Heart right ventricle (tissue), 16 donors: ENCODE results near the gene SH3TC2. TPM values are rescaled to one million over a fixed set of nuclear protein-coding genes. Genes with fewer than 3 reads are reported as not detected.
A peak's percentile ranks its signal among the peaks of the same experiment; 100 is the strongest.

Experiments
- ATAC-seq, 8 donors: fragments of 200-7000 bp; cut with Tn5 transposase; one replicate each; pipeline ENCODE4 v1.9.1; 2020; ENCODE audit warnings: mild to moderate bottlenecking in 8 of 8, moderate library complexity in 8 of 8, moderate number of reproducible peaks in 1 of 8
- DNase-seq, 2 donors: peaks; one replicate each; pipeline ENCODE4 v3.0.0-alpha.2; 2020
- H3K27ac ChIP-seq, 10 donors: fragments of 200-600 bp; sonication (generic) in 2 of 10; one replicate each; pipeline versions ENCODE4 v1.5.0 to v1.8.0; 2020 to 2022; ENCODE audit warnings: mild to moderate bottlenecking in 3 of 10
- H3K27me3 ChIP-seq, 7 donors: fragments of 200-600 bp; one replicate each; pipeline ENCODE4 v1.8.0; 2021 to 2022; ENCODE audit warnings: mild to moderate bottlenecking in 2 of 7
- H3K36me3 ChIP-seq, 9 donors: fragments of 200-600 bp; sonication (generic) in 1 of 9; one replicate each; pipeline versions ENCODE4 v1.5.0 to v1.8.0; 2020 to 2022; ENCODE audit warnings: mild to moderate bottlenecking in 2 of 9
- H3K4me1 ChIP-seq, 9 donors: fragments of 200-600 bp; sonication (generic) in 1 of 9; one replicate each; pipeline versions ENCODE4 v1.5.0 to v1.8.0; 2020 to 2022; ENCODE audit warnings: mild to moderate bottlenecking in 4 of 9
- H3K4me3 ChIP-seq, 10 donors: fragments of 200-600 bp; sonication (generic) in 2 of 10; one replicate each; pipeline versions ENCODE4 v1.5.0 to v1.8.0; 2020 to 2022; ENCODE audit warnings: mild to moderate bottlenecking in 7 of 10, moderate library complexity in 2 of 10
- H3K9me3 ChIP-seq, 11 donors: fragments of 200-600 bp in 10 of 11; sonication (generic) in 2 of 11; one replicate each; pipeline versions ENCODE4 v1.5.0 to v1.8.0; 2013 to 2022; ENCODE audit warnings: mild to moderate bottlenecking in 2 of 11, control low read depth in 1 of 11, moderate library complexity in 1 of 11
- WGBS, 2 donors: extraction: QIAGEN DNeasy Blood & Tissue Kit; methylation state at CpG; one replicate each; pipeline ENCODE4 v1.1.7; 2013; ENCODE audit warnings: inconsistent platforms in 1 of 2; 5-methylcytosine and 5-hydroxymethylcytosine counted together
- intact Hi-C, 10 donors: fragments of 100-400 bp; cut with DNase I; formaldehyde crosslinking; loops; one replicate each; pipeline versions ENCODE4 v1.11.1 to v1.14.2; 2022
- polyA plus RNA-seq, 2 donors: library from polyadenylated mRNA; stranded (reverse); fragments of 200-250 nt; gene quantifications; one replicate each; pipeline ENCODE4 v1.2.3, GENCODE V29; 2013
- total RNA-seq, 10 donors: library from RNA; stranded (reverse); fragmentation: NEBNext Ultra II Directional in 3 of 10; extraction: Animal tissue kit (Norgen Biotek cat#: 25700) in 3 of 10; gene quantifications; one replicate each; pipeline versions ENCODE4 v1.2.1 to v1.2.4, GENCODE V29; 2021 to 2023
- TF ChIP-seq, protein P1 (sequence below), 9 donors: fragments of 200-600 bp; sonication (generic) in 2 of 9; IDR thresholded peaks; one replicate each; pipeline versions ENCODE4 v1.5.0 to v1.8.0; 2021 to 2022; ENCODE audit warnings: antibody characterized with exemption in 9 of 9, mild to moderate bottlenecking in 5 of 9, moderate library complexity in 1 of 9
- donor health status: Arrhythmogenic right ventricular cardiomyopathy.
- donor health status: ischemic (EF 13 %, LVEDD 7.1; RV severe dilation, severe dysfunction).
- donor health status: healthy with polysubstance abuse.
- donor health status: DM: no; HTN: yes; CAD: no.
- donor health status: DM: no; HTN: no; CAD: no.
- donor health status: ischemic (EF 25% LVEDD 6.9; RV normal size, moderate dysfunction).
- donor health status: ischemic (EF 25% LVEDD 5.7; RV mildly dilated, moderate dysfunction).
- donor health status: healthy.
- donor health status: DM: yes; HTN: yes; CAD: no.
- donor health status: Ischemic cardiomyopathy.
- donor health status: ischemic (EF 35%, LVEDD 5.7; RV mildly dilated, moderate dysfunction).
- donor health status: nonischemic (EF 11% LVEDD 7.7; RV severe dilation, severe dysfunction).
- donor health status: DM: yes; HTN: yes; CAD: no.
- donor health status: PGD.
- donor health status: ischemic (EF 29% LVEDD 5.4; RV normal size, mild dysfunction).
- donor health status: nonischemic (EF 23%, LVEDD 6.1; RV moderate dilation, normal function).

The SH3TC2 gene
- total and polyA plus RNA-seq, 12 donors, result 0.91 to 13.1 (median 6.9) TPM

DNA sequence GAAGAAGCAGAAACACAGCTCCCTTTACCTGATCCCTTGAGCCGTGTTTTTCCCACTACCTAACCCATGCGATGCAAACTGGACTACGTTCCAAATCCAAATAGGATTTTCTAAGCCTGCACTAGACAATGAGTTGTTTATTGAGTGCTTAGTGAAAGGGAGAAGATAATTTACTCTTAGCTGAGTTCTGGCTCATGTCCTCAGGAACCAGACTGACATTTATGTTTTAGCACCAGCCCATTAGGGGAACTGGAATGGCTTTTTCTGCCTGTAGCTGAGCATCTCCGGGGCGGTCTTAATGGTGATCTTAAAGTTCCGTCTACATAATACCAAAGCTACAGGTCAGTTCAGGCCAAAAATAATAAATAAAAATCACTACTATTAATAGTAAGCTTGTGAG lies 81.5 kb downstream of the SH3TC2 start:
- DNase-seq (no peak), ATAC-seq (peak in 1 of 8 donors; percentile 29)
- no peak overlapping the region for H3K27ac ChIP-seq
- H3K9me3 ChIP-seq, result peaks cover 0 to 11% (median 0%) of the 10 kb centered on the region in 11 donors
- TF ChIP-seq, protein P1, sequence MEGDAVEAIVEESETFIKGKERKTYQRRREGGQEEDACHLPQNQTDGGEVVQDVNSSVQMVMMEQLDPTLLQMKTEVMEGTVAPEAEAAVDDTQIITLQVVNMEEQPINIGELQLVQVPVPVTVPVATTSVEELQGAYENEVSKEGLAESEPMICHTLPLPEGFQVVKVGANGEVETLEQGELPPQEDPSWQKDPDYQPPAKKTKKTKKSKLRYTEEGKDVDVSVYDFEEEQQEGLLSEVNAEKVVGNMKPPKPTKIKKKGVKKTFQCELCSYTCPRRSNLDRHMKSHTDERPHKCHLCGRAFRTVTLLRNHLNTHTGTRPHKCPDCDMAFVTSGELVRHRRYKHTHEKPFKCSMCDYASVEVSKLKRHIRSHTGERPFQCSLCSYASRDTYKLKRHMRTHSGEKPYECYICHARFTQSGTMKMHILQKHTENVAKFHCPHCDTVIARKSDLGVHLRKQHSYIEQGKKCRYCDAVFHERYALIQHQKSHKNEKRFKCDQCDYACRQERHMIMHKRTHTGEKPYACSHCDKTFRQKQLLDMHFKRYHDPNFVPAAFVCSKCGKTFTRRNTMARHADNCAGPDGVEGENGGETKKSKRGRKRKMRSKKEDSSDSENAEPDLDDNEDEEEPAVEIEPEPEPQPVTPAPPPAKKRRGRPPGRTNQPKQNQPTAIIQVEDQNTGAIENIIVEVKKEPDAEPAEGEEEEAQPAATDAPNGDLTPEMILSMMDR (IDR thresholded peaks at IDR 0.05), result no peak
- no peaks in the 10 kb centered on the region for H3K36me3 ChIP-seq
- intact Hi-C loops, result no loop called here
- no peaks in the 10 kb centered on the region for H3K27me3 ChIP-seq
- H3K4me3 ChIP-seq, result no peak overlapping the region
- 39 to 45% methylated on average over 6 of the region's 6 CpGs for WGBS, 2 donors
- H3K4me1 ChIP-seq, result peaks cover 0 to 15% (median 5%) of the 10 kb centered on the region in 9 donors

DNA sequence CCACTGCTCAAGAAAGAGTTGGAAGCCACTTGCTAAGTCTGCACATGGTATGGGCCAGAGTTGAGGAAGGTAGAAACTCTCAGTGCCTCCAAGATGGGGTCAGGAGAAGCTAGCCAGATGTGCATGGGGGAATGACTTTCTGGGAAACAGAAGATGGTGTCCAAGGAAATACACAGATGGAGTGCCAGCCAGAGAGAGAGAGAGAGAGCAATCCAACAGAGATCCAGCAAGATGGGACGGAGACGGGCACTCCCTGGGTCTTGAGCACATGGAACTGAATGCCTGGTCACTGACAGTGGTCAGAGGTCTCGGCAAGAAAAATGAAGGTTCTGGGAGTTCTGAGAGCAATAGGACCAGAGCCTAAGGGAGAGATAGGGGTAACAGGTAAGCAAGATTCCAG lies 82.1 kb downstream of the SH3TC2 start:
- TF ChIP-seq, protein P1 (IDR thresholded peaks at IDR 0.05), result no peak
- DNase-seq (no peak), ATAC-seq (no peak)
- intact Hi-C loops, result no loop called here
- H3K27ac ChIP-seq, result no peak overlapping the region
- WGBS, 2 donors, result 97 to 99% methylated on average over 3 of the region's 3 CpGs
- H3K4me1 ChIP-seq, result peaks cover 0 to 15% (median 5%) of the 10 kb centered on the region in 9 donors
- no peak overlapping the region for H3K4me3 ChIP-seq
- no peaks in the 10 kb centered on the region for H3K27me3 ChIP-seq
- H3K9me3 ChIP-seq, result peaks cover 0 to 11% (median 0%) of the 10 kb centered on the region in 11 donors
- H3K36me3 ChIP-seq, result no peaks in the 10 kb centered on the region

DNA sequence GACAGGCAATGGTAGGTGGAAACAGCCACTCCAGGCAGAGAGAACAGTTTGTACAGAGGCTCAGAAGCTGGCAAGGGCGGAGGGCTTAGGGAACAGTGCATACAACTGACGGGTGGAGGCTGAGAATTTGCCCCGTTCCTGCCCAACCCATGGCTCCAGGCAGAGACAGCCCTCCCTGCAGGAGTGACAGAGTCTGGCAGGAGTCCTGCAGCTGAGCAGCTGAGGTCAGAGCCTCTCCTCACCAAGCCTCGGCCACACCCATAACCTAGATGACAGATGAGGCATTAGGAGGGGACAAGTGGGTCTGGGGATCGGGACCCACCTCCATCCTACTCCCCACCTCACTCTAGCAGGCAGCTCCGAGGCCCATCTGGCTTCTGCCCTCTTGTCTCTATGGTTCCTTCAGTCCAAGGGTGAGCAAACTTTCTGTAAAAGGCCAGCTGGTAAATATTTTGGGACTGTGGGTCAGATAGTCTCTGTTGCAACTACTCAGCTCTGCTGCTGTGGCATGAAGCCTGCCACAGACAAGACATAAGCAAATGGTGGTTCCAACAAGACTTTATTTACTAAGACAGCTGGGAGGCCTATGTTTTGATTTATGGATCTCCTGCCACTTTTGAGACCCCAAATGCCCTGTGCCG lies 83.7 kb downstream of the SH3TC2 start:
- Histone ChIP-seq H3K36me3 (no peaks in the 10 kb centered on the region), H3K27me3 (no peaks in the 10 kb centered on the region), H3K4me1 (peaks cover 0 to 21% (median 5%) of the 10 kb centered on the region in 9 donors), H3K9me3 (peaks cover 0 to 6% (median 0%) of the 10 kb centered on the region in 11 donors), H3K27ac (peak overlapping the region in 2 of 10 donors; percentile 15 to 44), H3K4me3 (no peak overlapping the region)
- WGBS, 2 donors, result 65 to 67% methylated on average over 7 of the region's 7 CpGs
- intact Hi-C loops, result no loop called here
- ATAC-seq, result peak; percentile 34 to 95 (median 64)
- DNase-seq, result peak in 1 of 2 donors; percentile 45
- TF ChIP-seq, protein P1 (IDR thresholded peaks at IDR 0.05), result no peak

DNA sequence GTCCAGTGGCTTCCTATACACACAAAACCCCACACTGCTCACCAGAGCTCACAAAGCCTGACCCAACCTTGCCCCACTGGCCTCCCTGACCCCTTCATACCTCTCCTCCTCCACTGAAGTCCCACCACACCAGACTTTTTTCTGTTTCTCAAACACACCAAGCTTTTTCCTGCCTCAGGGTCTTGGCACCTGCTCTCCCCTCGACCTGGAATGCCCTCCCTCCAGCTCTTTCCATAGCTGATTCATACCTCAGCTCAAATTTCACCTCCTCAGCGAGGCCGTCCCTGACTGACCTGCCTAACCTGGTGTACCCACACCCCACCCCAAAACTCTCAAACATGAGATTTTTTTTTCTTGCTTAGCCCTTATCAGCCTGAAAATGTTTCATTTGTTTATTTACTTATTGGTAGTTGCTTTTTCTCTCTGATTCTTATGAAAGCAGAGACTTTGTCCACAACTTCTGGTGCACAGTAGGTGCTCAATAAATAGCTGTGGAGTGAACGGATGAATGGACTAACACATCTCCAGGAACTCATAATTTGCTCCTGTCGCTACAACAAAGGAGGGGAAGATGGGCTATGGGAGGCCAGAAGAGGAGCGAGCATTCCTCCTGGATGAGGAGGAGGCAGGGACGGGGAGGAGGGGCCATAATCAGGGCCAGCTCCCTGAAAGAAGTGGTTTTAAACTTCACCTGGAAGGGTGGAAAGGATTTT lies 84.3 kb downstream of the SH3TC2 start:
- Histone ChIP-seq H3K4me1 (peaks cover 0 to 26% (median 5%) of the 10 kb centered on the region in 9 donors), H3K36me3 (no peaks in the 10 kb centered on the region), H3K9me3 (no peaks in the 10 kb centered on the region), H3K27me3 (no peaks in the 10 kb centered on the region), H3K27ac (peak overlapping the region in 2 of 10 donors; percentile 15 to 44), H3K4me3 (no peak overlapping the region)
- DNase-seq (no peak), ATAC-seq (peak in 2 of 8 donors; percentile 6 to 33)
- 75 to 78% methylated on average over 7 of the region's 7 CpGs for WGBS, 2 donors
- TF ChIP-seq, protein P1 (IDR thresholded peaks at IDR 0.05), result no peak
- intact Hi-C loops, result no loop called here
